Stromal cell of bone marrow (primary cell): Measurements from ENCODE around the gene LRRC56.
"Not testable (repeated sequence)": the region's sequence is repeated elsewhere in the genome, so short reads cannot be mapped to it uniquely, and the experiment has no call there.

Experiments used
- DNase-seq: peaks from one replicate; pipeline ENCODE4 v3.0.0-alpha.2; 2012; ENCODE audit warnings: low read depth

Gene LRRC56

GRCh38 chr11:501683-502287 lies 35.5 kb upstream of the LRRC56 start:
- DNase-seq, result no peak

- no peak for DNase-seq
These were observed 34.8 kb upstream of the LRRC56 start for GRCh38 chr11:502288-503178.

- DNase-seq, result peak; percentile 51
These were observed 33.9 kb upstream of the LRRC56 start for GRCh38 chr11:503179-503981.

- DNase-seq, result peak; percentile 59
These were observed 33.0 kb upstream of the LRRC56 start for GRCh38 chr11:504053-504993.

- DNase-seq, result no peak
These were observed 32.4 kb upstream of the LRRC56 start for GRCh38 chr11:504994-505344.

GRCh38 chr11:506238-506994 lies 30.9 kb upstream of the LRRC56 start:
- DNase-seq, result peak; percentile 92

GRCh38 chr11:506995-507726 lies 30.2 kb upstream of the LRRC56 start, which contains the start of gene RNH1:
TSS of gene RNH1 (minus strand) at chr11:507242. CDS start at chr11:502162, 5,080 bp downstream.
- peak; percentile 86 for DNase-seq

GRCh38 chr11:507727-508515 lies 29.4 kb upstream of the LRRC56 start:
- DNase-seq, result no peak

GRCh38 chr11:508956-509355 lies 28.4 kb upstream of the LRRC56 start:
- DNase-seq, result no peak

GRCh38 chr11:512761-513595 lies 24.3 kb upstream of the LRRC56 start:
- DNase-seq, result no peak

GRCh38 chr11:514606-515005 lies 22.7 kb upstream of the LRRC56 start:
- DNase-seq, result no peak

- no peak for DNase-seq
These were observed 22.2 kb upstream of the LRRC56 start for GRCh38 chr11:515131-515530.

- no peak for DNase-seq
These were observed 20.9 kb upstream of the LRRC56 start for GRCh38 chr11:516400-516799.

- DNase-seq, result not testable (repeated sequence)
These were observed 20.2 kb upstream of the LRRC56 start for GRCh38 chr11:516918-517685.

GRCh38 chr11:518463-519202 lies 18.7 kb upstream of the LRRC56 start:
- peak; percentile 95 for DNase-seq

GRCh38 chr11:520428-521176 lies 16.7 kb upstream of the LRRC56 start:
- DNase-seq, result no peak
